ENCODE measurements around the gene HK2.

HK2 gene

GRCh38 chr2:74916394-74916793, 82.5 kb downstream of the HK2 start:
- Mint-ChIP-seq H3K4me3 (no peak overlapping the region), H3K4me1 (no peaks in the 10 kb centered on the region), H3K27ac (no peak overlapping the region), H3K9me3 (no peaks in the 10 kb centered on the region), H3K36me3 (no peaks in the 10 kb centered on the region), H3K27me3 (peaks cover 1% of the 10 kb centered on the region)

- Mint-ChIP-seq H3K4me3 (no peak overlapping the region), H3K27me3 (peaks cover 1% of the 10 kb centered on the region), H3K9me3 (no peaks in the 10 kb centered on the region), H3K4me1 (no peaks in the 10 kb centered on the region), H3K27ac (no peak overlapping the region), H3K36me3 (no peaks in the 10 kb centered on the region)
These were observed 84.0 kb downstream of the HK2 start for GRCh38 chr2:74917702-74918619.

- no peaks in the 10 kb centered on the region for H3K4me1 Mint-ChIP-seq
- H3K27ac Mint-ChIP-seq = no peak overlapping the region
- no peaks in the 10 kb centered on the region for H3K27me3 Mint-ChIP-seq
- H3K4me3 Mint-ChIP-seq = peak overlapping the region; percentile 34
- H3K36me3 Mint-ChIP-seq = no peaks in the 10 kb centered on the region
- no peaks in the 10 kb centered on the region for H3K9me3 Mint-ChIP-seq
These were observed 85.9 kb downstream of the HK2 start for GRCh38 chr2:74919827-74920226.

- Mint-ChIP-seq H3K27ac (no peak overlapping the region), H3K36me3 (no peaks in the 10 kb centered on the region), H3K27me3 (no peaks in the 10 kb centered on the region), H3K9me3 (no peaks in the 10 kb centered on the region), H3K4me1 (no peaks in the 10 kb centered on the region), H3K4me3 (no peak overlapping the region)
These were observed 87.4 kb downstream of the HK2 start for GRCh38 chr2:74921236-74921736.

- no peak overlapping the region for H3K4me3 Mint-ChIP-seq
- no peaks in the 10 kb centered on the region for H3K9me3 Mint-ChIP-seq
- H3K27ac Mint-ChIP-seq = no peak overlapping the region
- H3K36me3 Mint-ChIP-seq = no peaks in the 10 kb centered on the region
- H3K4me1 Mint-ChIP-seq = no peaks in the 10 kb centered on the region
- H3K27me3 Mint-ChIP-seq = no peaks in the 10 kb centered on the region
These were observed 88.8 kb downstream of the HK2 start for GRCh38 chr2:74922592-74923227.

GRCh38 chr2:74924463-74925265, 90.7 kb downstream of the HK2 start:
- Mint-ChIP-seq H3K4me3 (no peak overlapping the region), H3K36me3 (no peaks in the 10 kb centered on the region), H3K4me1 (no peaks in the 10 kb centered on the region), H3K27ac (no peak overlapping the region), H3K9me3 (no peaks in the 10 kb centered on the region), H3K27me3 (peaks cover 4% of the 10 kb centered on the region)

GRCh38 chr2:74925361-74925786, 91.4 kb downstream of the HK2 start:
- Mint-ChIP-seq H3K27me3 (peaks cover 4% of the 10 kb centered on the region), H3K4me1 (no peaks in the 10 kb centered on the region), H3K4me3 (no peak overlapping the region), H3K9me3 (no peaks in the 10 kb centered on the region), H3K36me3 (no peaks in the 10 kb centered on the region), H3K27ac (no peak overlapping the region)

- peaks cover 4% of the 10 kb centered on the region for H3K27me3 Mint-ChIP-seq
These were observed 93.7 kb downstream of the HK2 start for GRCh38 chr2:74927621-74928020.

GRCh38 chr2:74930811-74931486, 97.0 kb downstream of the HK2 start:
- Mint-ChIP-seq H3K4me1 (no peaks in the 10 kb centered on the region), H3K4me3 (no peak overlapping the region), H3K9me3 (no peaks in the 10 kb centered on the region), H3K27me3 (peaks cover 4% of the 10 kb centered on the region), H3K27ac (no peak overlapping the region), H3K36me3 (no peaks in the 10 kb centered on the region)

More at GRCh38 chr2:74927621-74928020, 93.7 kb downstream of the HK2 start:
- Mint-ChIP-seq H3K9me3 (no peaks in the 10 kb centered on the region), H3K36me3 (no peaks in the 10 kb centered on the region), H3K4me1 (no peaks in the 10 kb centered on the region), H3K27ac (no peak overlapping the region), H3K4me3 (no peak overlapping the region)

GRCh38 chr2:74931940-74932339, 98.0 kb downstream of the HK2 start:
- Mint-ChIP-seq H3K4me1 (no peaks in the 10 kb centered on the region), H3K36me3 (no peaks in the 10 kb centered on the region), H3K9me3 (no peaks in the 10 kb centered on the region), H3K27me3 (peaks cover 4% of the 10 kb centered on the region), H3K4me3 (no peak overlapping the region), H3K27ac (no peak overlapping the region)

- Mint-ChIP-seq H3K27ac (no peak overlapping the region), H3K4me3 (no peak overlapping the region), H3K36me3 (no peaks in the 10 kb centered on the region), H3K27me3 (peaks cover 6% of the 10 kb centered on the region), H3K9me3 (no peaks in the 10 kb centered on the region), H3K4me1 (no peaks in the 10 kb centered on the region)
These were observed 102.1 kb downstream of the HK2 start for GRCh38 chr2:74935975-74936391.

- Mint-ChIP-seq H3K4me1 (no peaks in the 10 kb centered on the region), H3K27me3 (peaks cover 6% of the 10 kb centered on the region), H3K36me3 (no peaks in the 10 kb centered on the region), H3K9me3 (no peaks in the 10 kb centered on the region), H3K4me3 (no peak overlapping the region), H3K27ac (no peak overlapping the region)
These were observed 103.4 kb downstream of the HK2 start for GRCh38 chr2:74937221-74937880.

GRCh38 chr2:74938264-74938663, 104.3 kb downstream of the HK2 start:
- Mint-ChIP-seq H3K36me3 (no peaks in the 10 kb centered on the region), H3K4me3 (no peak overlapping the region), H3K27me3 (peaks cover 6% of the 10 kb centered on the region), H3K9me3 (no peaks in the 10 kb centered on the region), H3K27ac (no peak overlapping the region), H3K4me1 (no peaks in the 10 kb centered on the region)

GRCh38 chr2:74939919-74940812, 106.2 kb downstream of the HK2 start:
- H3K36me3 Mint-ChIP-seq = no peaks in the 10 kb centered on the region
- H3K27me3 Mint-ChIP-seq = peaks cover 7% of the 10 kb centered on the region
- no peak overlapping the region for H3K27ac Mint-ChIP-seq
- no peak overlapping the region for H3K4me3 Mint-ChIP-seq
- no peaks in the 10 kb centered on the region for H3K9me3 Mint-ChIP-seq
- no peaks in the 10 kb centered on the region for H3K4me1 Mint-ChIP-seq
